ENCODE data around the gene LAPTM5.

Gene LAPTM5

DNA sequence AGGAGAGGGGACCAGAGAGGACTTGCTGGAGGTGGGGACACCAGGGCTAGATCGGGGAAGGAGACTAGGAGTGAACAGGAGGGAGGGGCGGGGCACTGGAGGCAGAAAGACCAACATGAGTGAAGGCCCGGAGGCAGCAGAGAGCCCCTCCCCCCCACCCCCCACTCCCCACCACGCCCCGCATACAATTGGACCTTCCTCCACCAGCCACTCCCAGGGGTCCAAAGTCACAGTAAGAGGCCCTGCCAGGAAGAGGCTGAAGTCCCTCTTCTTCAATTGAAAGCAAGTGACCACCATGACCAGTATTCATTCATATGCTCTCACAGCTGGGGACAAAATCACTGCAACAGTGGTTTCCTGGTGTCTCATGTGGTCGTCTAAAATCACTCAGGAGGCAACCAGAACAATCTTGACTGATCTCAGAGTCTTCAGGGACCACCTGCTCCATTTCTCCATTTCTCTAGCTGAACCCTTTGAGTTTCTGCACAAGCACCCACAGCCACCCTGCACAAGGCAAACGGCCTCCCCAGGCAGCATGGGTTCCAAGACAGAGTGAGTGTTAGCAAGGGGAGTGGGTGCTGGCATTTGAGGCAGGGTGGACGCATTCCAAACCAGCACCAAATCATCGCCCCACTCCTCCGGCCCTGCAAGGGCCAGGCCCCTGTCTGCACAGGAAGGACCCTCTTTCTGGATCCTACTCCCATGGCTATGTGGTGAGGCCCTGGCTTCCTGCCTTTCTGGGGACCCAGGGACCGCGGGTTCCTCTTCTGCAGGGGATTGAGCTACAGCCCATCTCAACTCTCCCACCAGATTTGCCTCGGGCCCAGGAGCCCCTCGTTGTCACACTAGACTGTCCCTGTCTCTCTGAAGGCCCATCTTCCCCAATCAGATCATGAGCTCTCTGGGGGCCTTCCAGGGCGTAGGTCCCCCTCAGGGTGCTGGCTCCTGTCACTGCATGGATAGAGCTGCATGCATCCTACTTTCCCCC, 17.0 kb downstream of the LAPTM5 start:
- no peak for FAIRE-seq

- FAIRE-seq: no peak
Measured at GRCh38 chr1:30739601-30740000, 18.0 kb downstream of the LAPTM5 start.

GRCh38 chr1:30738715-30739559, 18.6 kb downstream of the LAPTM5 start:
- no peak for FAIRE-seq

GRCh38 chr1:30738040-30738714, 19.4 kb downstream of the LAPTM5 start:
- no peak for FAIRE-seq

DNA sequence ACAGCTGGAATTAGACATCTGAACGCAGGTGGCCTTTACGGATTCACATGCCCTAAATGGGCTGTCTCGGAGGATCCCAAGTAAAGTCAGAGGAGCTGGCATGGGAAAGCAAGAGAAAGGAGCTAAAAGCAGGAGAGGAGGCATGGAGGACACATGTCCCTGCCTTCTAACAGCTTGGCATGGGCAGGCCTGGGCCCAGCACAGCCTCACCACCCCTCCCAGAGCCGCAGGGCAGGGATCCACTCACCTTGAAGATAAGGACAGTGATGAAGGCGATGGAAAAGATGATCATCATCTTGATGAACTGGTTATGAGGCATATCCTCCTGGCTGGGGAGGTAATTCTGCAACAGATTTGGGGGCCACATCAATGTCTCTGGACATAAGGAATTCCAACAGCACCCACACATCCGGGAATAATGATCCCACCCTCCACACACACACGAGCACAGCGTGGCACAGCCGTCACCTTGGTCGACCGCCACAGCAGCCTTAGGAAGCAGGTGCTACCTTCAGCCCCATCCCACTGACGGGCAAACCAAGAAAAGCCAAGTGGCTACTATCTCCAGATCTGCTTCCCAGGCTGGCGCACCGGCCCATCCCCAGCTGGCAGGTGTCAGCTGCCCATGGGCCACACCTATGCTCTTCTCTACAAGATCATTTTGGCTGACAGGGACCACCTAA, 20.1 kb downstream of the LAPTM5 start:
- FAIRE-seq: no peak

- no peak for FAIRE-seq
Measured at GRCh38 chr1:30735668-30736498, 21.7 kb downstream of the LAPTM5 start.

- no peak for FAIRE-seq
Measured at GRCh38 chr1:30735124-30735523, 22.4 kb downstream of the LAPTM5 start.

- no peak for FAIRE-seq
Measured at GRCh38 chr1:30734580-30734979, 23.0 kb downstream of the LAPTM5 start.

DNA sequence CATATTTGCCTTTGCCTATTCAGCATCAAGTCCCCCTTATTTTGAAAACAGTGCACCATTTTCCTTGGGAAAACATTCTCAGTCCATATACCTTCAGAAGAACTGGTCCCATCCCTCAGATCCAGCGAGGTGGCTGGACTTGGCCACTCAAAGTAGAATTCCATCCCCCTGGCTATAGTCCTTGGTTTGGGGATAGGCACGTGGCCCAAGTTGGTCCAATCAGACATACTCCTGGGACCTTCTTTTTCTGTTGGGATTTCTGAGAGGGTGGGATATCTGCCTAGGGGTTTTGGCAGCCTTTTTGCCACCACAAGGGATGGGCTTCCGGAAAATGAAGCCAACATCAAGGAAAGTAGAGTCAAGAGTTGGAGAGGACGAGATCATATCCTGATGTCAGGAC, 23.5 kb downstream of the LAPTM5 start:
- no peak for FAIRE-seq

GRCh38 chr1:30733493-30733892, 24.1 kb downstream of the LAPTM5 start:
- no peak for FAIRE-seq

- no peak for FAIRE-seq
Measured at GRCh38 chr1:30732277-30732996, 25.1 kb downstream of the LAPTM5 start.

GRCh38 chr1:30731806-30732276, 25.7 kb downstream of the LAPTM5 start:
- FAIRE-seq: no peak

DNA sequence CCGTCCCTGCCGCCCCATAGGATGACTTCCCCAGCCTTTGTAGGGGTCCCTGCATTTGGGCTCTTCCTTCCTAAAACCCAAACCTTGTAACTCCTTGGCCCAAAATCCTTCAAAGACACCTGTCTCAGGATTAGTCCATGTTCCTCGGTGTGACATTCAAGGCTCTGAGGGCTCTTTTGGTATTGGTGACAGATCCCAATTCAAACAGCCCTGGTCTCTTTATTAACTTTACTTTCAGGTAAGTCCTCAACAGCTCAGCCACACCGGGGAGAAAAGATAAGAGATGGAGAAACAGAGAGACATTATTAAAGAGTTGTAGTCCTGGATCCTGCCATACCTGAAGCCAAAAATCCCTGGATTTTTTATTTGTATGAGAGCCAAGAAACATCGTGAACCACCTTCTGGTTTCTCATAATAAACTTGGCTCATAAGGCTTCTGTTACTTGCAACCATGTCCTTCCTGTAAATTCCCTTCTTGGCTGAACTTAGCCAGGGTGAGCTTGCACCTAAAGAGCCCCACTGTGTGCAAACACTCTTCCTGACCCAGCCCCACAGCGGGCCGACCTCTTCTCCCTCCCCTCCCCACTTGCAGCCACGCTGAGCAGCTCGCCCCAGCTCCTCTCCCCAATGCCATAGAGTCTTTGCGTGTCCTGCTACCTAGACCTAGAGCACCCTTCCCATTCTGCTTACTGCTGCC, 26.3 kb downstream of the LAPTM5 start:
- FAIRE-seq: no peak

DNA sequence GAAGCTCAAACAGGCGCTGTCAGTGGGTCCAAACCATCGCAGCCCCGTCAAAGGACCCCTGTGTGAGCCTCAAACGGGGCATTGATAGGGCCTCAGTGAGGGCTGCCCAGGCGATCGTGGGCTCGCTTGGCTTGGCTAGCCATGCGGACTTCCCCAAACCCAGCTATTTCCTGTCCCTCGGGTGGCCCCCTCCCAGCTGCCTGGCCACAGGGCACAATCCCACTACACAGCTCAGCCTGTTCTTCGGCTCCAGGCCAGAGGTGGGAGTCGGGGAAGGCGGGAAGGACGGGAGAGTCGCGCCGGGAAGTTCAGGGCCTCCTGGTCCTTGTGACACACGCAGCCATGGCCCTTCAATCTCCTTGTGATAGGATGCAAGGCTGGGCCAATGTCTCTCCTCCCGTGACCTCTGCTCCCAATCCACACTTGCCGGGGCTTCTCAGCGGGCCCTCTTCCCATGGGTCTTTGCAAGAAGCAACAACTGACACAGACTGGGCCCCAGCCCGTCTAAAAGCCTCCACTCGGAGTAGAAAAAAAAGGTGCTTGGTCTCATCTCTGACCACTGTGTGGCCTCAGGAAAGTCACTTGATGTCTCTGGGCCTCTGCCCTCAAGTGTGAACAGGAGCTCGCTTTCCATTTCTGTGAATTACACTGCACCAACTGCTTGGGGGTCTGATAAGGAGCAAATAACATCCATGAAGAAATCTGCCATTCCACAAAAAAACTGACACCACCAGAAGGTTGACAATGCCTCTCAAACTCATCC, 27.0 kb downstream of the LAPTM5 start:
- FAIRE-seq: no peak

DNA sequence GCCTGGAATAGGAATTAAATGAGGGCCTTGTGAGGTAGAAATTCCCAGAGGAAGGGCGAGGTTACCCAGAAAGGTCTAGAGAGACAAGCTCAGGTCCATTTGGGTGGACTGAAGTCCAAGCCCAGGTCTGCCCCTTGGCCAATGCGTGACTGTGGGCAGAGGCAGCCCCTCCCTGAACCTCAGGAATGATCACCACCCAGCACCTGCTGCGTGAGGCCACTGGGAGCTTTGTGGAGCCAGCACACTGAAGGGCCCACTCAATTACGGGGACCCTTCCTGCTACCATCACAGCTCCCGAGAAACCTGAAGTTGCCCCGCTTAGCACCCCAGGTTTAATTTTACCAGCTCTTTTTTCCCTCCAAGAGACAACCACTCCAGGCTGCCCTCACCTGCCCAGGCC, 27.7 kb downstream of the LAPTM5 start:
- no peak for FAIRE-seq

- FAIRE-seq: no peak
Measured at GRCh38 chr1:30728832-30729638, 28.5 kb downstream of the LAPTM5 start.

- FAIRE-seq: no peak
Measured at GRCh38 chr1:30728340-30728739, 29.2 kb downstream of the LAPTM5 start.

GRCh38 chr1:30727824-30728223, 29.8 kb downstream of the LAPTM5 start:
- no peak for FAIRE-seq
